Neuronal stem cell (in vitro differentiated cells): ENCODE results near the gene SMIM13.

Experiments
- DNase-seq: peaks from one replicate; pipeline ENCODE4 v3.0.0-alpha.2; 2013; ENCODE audit warnings: low spot score
- H2AFZ ChIP-seq: one replicate; pipeline ENCODE4 v1.6.1; 2013; ENCODE audit warnings: mild to moderate bottlenecking, low read length, inconsistent platforms
- H2AK5ac ChIP-seq: 2 replicates; pipeline ENCODE4 v1.6.1; 2013; ENCODE audit warnings: low read depth, mild to moderate bottlenecking, inconsistent platforms, low read length, moderate library complexity, mixed read lengths
- H2BK120ac ChIP-seq: 2 replicates; pipeline ENCODE4 v1.6.1; 2013; ENCODE audit warnings: low read depth, mild to moderate bottlenecking, inconsistent platforms, low read length, moderate library complexity, mixed read lengths
- H2BK12ac ChIP-seq: one replicate; pipeline ENCODE4 v1.6.1; 2013; ENCODE audit warnings: low read length, inconsistent platforms
- H2BK15ac ChIP-seq: 2 replicates; pipeline ENCODE4 v1.6.1; 2013; ENCODE audit warnings: mild to moderate bottlenecking, low read length, inconsistent platforms, mixed read lengths
- H2BK5ac ChIP-seq: one replicate; pipeline ENCODE4 v1.6.1; 2013; ENCODE audit warnings: inconsistent platforms, mild to moderate bottlenecking, low read length, moderate library complexity
- H3K14ac ChIP-seq: one replicate; pipeline ENCODE4 v1.6.1; 2013; ENCODE audit warnings: low read length, inconsistent platforms
- H3K18ac ChIP-seq: 2 replicates; pipeline ENCODE4 v1.6.1; 2013; ENCODE audit warnings: low read length, inconsistent platforms
- H3K23ac ChIP-seq: 2 replicates; pipeline ENCODE4 v1.6.1; 2013; ENCODE audit warnings: low read depth, mild to moderate bottlenecking, mixed read lengths, low read length, inconsistent platforms; ENCODE audit not compliant: poor library complexity
- H3K27ac ChIP-seq: replicated peaks from 3 replicates; pipeline ENCODE4 v1.5.1; 2013; ENCODE audit warnings: low read length, inconsistent platforms
- H3K27me3 ChIP-seq, 3 experiments: 2 replicates each; pipeline ENCODE4 v1.6.1; 2013; ENCODE audit warnings: low read length in 3 of 3, mild to moderate bottlenecking in 2 of 3, inconsistent platforms in 1 of 3, low read depth in 1 of 3, mixed read lengths in 1 of 3, moderate library complexity in 1 of 3; ENCODE audit not compliant: control insufficient read depth in 3 of 3, insufficient read depth in 3 of 3
- H3K36me3 ChIP-seq, 2 donors: replicated peaks in 1 of 2; 2 replicates each; pipeline ENCODE4 v1.6.1; 2013; ENCODE audit warnings: low read length in 2 of 2; ENCODE audit not compliant: control insufficient read depth in 2 of 2, insufficient read depth in 2 of 2
- H3K4ac ChIP-seq: 2 replicates; pipeline ENCODE4 v1.6.1; 2013; ENCODE audit warnings: inconsistent platforms, mild to moderate bottlenecking, low read length, moderate library complexity
- H3K4me1 ChIP-seq, 2 donors: 1 replicate in 1 of 2; 2 replicates in 1 of 2; pipeline ENCODE4 v1.6.1; 2013; ENCODE audit warnings: low read length in 2 of 2, low read depth in 1 of 2; ENCODE audit not compliant: control insufficient read depth in 2 of 2, insufficient read depth in 1 of 2
- H3K4me2 ChIP-seq: one replicate; pipeline ENCODE4 v1.6.1; 2013; ENCODE audit warnings: mild to moderate bottlenecking, low read length, inconsistent platforms; ENCODE audit not compliant: insufficient read depth, poor library complexity, severe bottlenecking
- H3K4me3 ChIP-seq, 2 donors: 2 replicates each; pipeline ENCODE4 v1.5.1; 2013; ENCODE audit warnings: low read length in 2 of 2, mild to moderate bottlenecking in 2 of 2, inconsistent platforms in 1 of 2, moderate library complexity in 1 of 2
- H3K79me1 ChIP-seq: one replicate; pipeline ENCODE4 v1.6.1; 2013; ENCODE audit warnings: low read depth, mild to moderate bottlenecking, inconsistent platforms, low read length, moderate library complexity
- H3K9ac ChIP-seq: one replicate; pipeline ENCODE4 v1.6.1; 2013; ENCODE audit warnings: mild to moderate bottlenecking, low read depth, low read length, inconsistent platforms; ENCODE audit not compliant: poor library complexity
- H3K9me3 ChIP-seq, 2 donors: replicated peaks in 1 of 2; 2 replicates each; pipeline versions ENCODE3 to v1.6.1; 2013; ENCODE audit warnings: low read length in 2 of 2, mild to moderate bottlenecking in 2 of 2, inconsistent platforms in 1 of 2, low read depth in 1 of 2, mixed read lengths in 1 of 2, moderate library complexity in 1 of 2; ENCODE audit not compliant: control insufficient read depth in 2 of 2, insufficient read depth in 1 of 2
- H4K8ac ChIP-seq: one replicate; pipeline ENCODE4 v1.6.1; 2013; ENCODE audit warnings: low read depth, mild to moderate bottlenecking, inconsistent platforms, low read length, moderate library complexity
- H4K91ac ChIP-seq: one replicate; pipeline ENCODE4 v1.6.1; 2013; ENCODE audit warnings: low read length, low read depth, mild to moderate bottlenecking, inconsistent platforms; ENCODE audit not compliant: poor library complexity
- WGBS, 2 donors: extraction: QIAGEN DNeasy Blood & Tissue Kit; methylation state at CpG; one replicate each; pipeline ENCODE4 v1.1.7; 2013; ENCODE audit warnings: missing lambda C conversion rate in 2 of 2, mixed read lengths in 1 of 2; ENCODE audit not compliant: insufficient read length in 2 of 2, insufficient replicate concordance in 1 of 2; ENCODE audit errors: extremely low coverage in 2 of 2; 5-methylcytosine and 5-hydroxymethylcytosine counted together

The SMIM13 gene

DNA sequence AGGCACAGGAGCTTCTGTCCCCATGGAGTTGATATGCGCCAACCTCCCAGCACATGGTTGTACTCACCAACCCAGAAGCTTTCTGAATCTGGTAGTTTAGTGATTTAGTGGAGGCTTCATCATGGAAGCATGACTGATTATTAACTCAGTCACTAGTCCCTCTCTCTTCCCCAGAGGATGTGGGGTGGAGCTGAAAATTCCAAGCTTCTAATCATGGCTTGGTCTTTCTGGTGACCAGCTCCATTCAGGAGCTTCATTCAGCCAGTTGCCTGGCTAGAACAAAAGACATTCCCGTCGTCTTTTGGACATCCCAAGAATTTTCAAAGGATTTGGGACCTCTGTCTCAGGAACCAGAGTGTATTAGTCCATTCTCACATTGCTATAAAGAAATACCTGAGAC is 13.3 kb upstream of the SMIM13 start:
- Histone ChIP-seq H3K36me3 (no peaks in the 10 kb centered on the region), H3K4me1 (no peaks in the 10 kb centered on the region), H4K91ac (no peak overlapping the region), H3K4me3 (no peak overlapping the region), H3K27me3 (peaks cover 0 to 6% (median 0%) of the 10 kb centered on the region in 3 experiments), H2BK12ac (no peak overlapping the region), H3K14ac (no peak overlapping the region), H3K23ac (no peak overlapping the region), H3K27ac (no peak overlapping the region), H3K9ac (no peak overlapping the region), H2BK15ac (no peak overlapping the region), H2AK5ac (no peak overlapping the region), H2AFZ (no peak overlapping the region), H2BK5ac (no peak overlapping the region), H3K18ac (no peak overlapping the region), H4K8ac (no peak overlapping the region), H3K79me1 (no peaks in the 10 kb centered on the region), H2BK120ac (no peak overlapping the region), H3K4ac (no peak overlapping the region), H3K9me3 (no peaks in the 10 kb centered on the region), H3K4me2 (no peak overlapping the region)
- no peak for DNase-seq
- WGBS, 2 donors: no CpG with 5 or more reads among the region's 3 CpGs

DNA sequence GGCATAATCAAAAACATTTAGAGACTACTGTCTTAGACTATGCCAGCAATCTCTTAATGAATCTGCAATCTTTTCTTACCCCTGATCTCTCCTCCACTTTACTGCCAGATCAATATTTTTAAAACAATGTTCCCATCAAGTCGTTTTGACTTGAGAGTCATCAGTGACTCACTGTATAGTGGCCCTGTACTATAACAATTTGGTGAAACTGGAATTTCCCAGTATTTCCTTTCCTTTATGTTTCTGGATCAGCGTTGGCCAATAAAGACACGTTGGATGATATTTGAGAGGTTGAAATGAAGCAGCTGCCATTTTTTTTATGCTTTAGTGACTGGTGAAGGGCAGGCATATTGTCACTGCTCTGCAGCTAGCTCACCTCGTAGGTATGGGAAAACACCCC is 10.1 kb upstream of the SMIM13 start:
- WGBS, 2 donors: no CpG with 5 or more reads among the region's 4 CpGs
- no peak overlapping the region for H2BK15ac ChIP-seq
- no peak overlapping the region for H3K23ac ChIP-seq
- no peak overlapping the region for H2BK5ac ChIP-seq
- no peak overlapping the region for H3K14ac ChIP-seq
- no peak overlapping the region for H2BK12ac ChIP-seq
- no peak overlapping the region for H4K8ac ChIP-seq
- no peaks in the 10 kb centered on the region for H3K79me1 ChIP-seq
- H3K9me3 ChIP-seq: no peaks in the 10 kb centered on the region
- no peak overlapping the region for H3K4ac ChIP-seq
- no peak overlapping the region for H2AK5ac ChIP-seq
- H4K91ac ChIP-seq: no peak overlapping the region
- no peaks in the 10 kb centered on the region for H3K36me3 ChIP-seq
- no peak overlapping the region for H3K18ac ChIP-seq
- no peaks in the 10 kb centered on the region for H3K4me1 ChIP-seq
- peaks cover 0 to 6% (median 0%) of the 10 kb centered on the region in 3 experiments for H3K27me3 ChIP-seq
- H2BK120ac ChIP-seq: no peak overlapping the region
- no peak overlapping the region for H3K4me3 ChIP-seq
- no peak overlapping the region for H2AFZ ChIP-seq
- no peak overlapping the region for H3K9ac ChIP-seq
- H3K27ac ChIP-seq: no peak overlapping the region
- no peak for DNase-seq
- H3K4me2 ChIP-seq: no peak overlapping the region

DNA sequence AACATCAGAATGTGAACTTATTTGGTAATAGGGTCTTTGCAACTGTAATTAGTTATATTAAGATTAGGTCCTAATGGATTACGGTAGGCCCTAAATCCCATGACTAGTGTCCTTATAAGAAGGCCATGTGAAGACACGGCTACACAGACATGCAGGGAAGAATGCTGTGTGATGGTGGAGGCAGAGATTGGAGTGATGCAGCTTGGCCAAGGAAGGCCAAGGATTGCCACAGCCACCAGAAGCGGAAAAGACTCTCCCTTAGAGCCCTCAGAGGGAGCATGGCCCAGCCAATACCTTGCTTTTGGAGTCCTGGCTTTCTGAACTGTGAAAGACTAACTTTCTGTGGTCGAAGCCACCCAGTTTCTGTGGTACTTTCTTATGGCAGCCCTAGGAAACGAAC is 9.7 kb upstream of the SMIM13 start:
- no peak overlapping the region for H2AK5ac ChIP-seq
- no peak overlapping the region for H3K4ac ChIP-seq
- H2BK5ac ChIP-seq: no peak overlapping the region
- no peaks in the 10 kb centered on the region for H3K36me3 ChIP-seq
- no peak overlapping the region for H2AFZ ChIP-seq
- no peak overlapping the region for H3K9ac ChIP-seq
- no peak overlapping the region for H3K14ac ChIP-seq
- H4K91ac ChIP-seq: no peak overlapping the region
- no CpG with 5 or more reads among the region's 5 CpGs for WGBS, 2 donors
- no peaks in the 10 kb centered on the region for H3K9me3 ChIP-seq
- H4K8ac ChIP-seq: no peak overlapping the region
- H2BK12ac ChIP-seq: no peak overlapping the region
- no peak overlapping the region for H2BK120ac ChIP-seq
- no peaks in the 10 kb centered on the region for H3K79me1 ChIP-seq
- no peak overlapping the region for H2BK15ac ChIP-seq
- H3K18ac ChIP-seq: no peak overlapping the region
- H3K23ac ChIP-seq: no peak overlapping the region
- no peak for DNase-seq
- H3K4me1 ChIP-seq: no peaks in the 10 kb centered on the region
- peaks cover 0 to 6% (median 0%) of the 10 kb centered on the region in 3 experiments for H3K27me3 ChIP-seq
- H3K4me2 ChIP-seq: no peak overlapping the region
- no peak overlapping the region for H3K4me3 ChIP-seq
- no peak overlapping the region for H3K27ac ChIP-seq

GRCh38 chr6:11085758-11086435 is 7.7 kb upstream of the SMIM13 start:
- no peak overlapping the region for H3K18ac ChIP-seq
- no CpG with 5 or more reads among the region's 3 CpGs for WGBS, 2 donors
- H2AK5ac ChIP-seq: no peak overlapping the region
- no peaks in the 10 kb centered on the region for H3K36me3 ChIP-seq
- H2BK12ac ChIP-seq: no peak overlapping the region
- H3K4ac ChIP-seq: no peak overlapping the region
- H3K27me3 ChIP-seq: peaks cover 0 to 6% (median 0%) of the 10 kb centered on the region in 3 experiments
- H3K4me1 ChIP-seq: no peaks in the 10 kb centered on the region
- H3K4me2 ChIP-seq: no peak overlapping the region
- no peak overlapping the region for H2BK5ac ChIP-seq
- no peak overlapping the region for H4K8ac ChIP-seq
- no peak overlapping the region for H3K9ac ChIP-seq
- no peak for DNase-seq
- no peaks in the 10 kb centered on the region for H3K79me1 ChIP-seq
- H3K27ac ChIP-seq: no peak overlapping the region
- no peak overlapping the region for H2BK15ac ChIP-seq
- no peak overlapping the region for H3K23ac ChIP-seq
- no peak overlapping the region for H2BK120ac ChIP-seq
- H3K14ac ChIP-seq: no peak overlapping the region
- H2AFZ ChIP-seq: no peak overlapping the region
- H3K9me3 ChIP-seq: no peaks in the 10 kb centered on the region
- no peak overlapping the region for H3K4me3 ChIP-seq
- H4K91ac ChIP-seq: no peak overlapping the region
